Panc1 (cell line): Measurements from ENCODE around the gene FAM53B. TPM values are rescaled to one million over a fixed set of nuclear protein-coding genes. Genes with fewer than 3 reads are reported as not detected.

Experiments used
- ATAC-seq: fragments of 200-7000 bp; cut with Tn5 transposase; 2 replicates; pipeline ENCODE4 v1.9.1; 2020; ENCODE audit warnings: mild to moderate bottlenecking, moderate library complexity
- BruUV-seq: library from RNA; stranded (reverse); fragments of 400-500 nt; replicated peaks from 2 replicates; lab custom pipeline; 2021; lab: Mats Ljungman, UMichigan
- CTCF ChIA-PET: fragments of 300-600 bp; sonication (Branson Sonifier 250); formaldehyde crosslinking; loops from one replicate; lab custom pipeline; 2022; ENCODE audit warnings: antibody characterized with exemption; lab: Charles Lee
- POLR2A ChIA-PET: fragments of 300-600 bp; sonication (Branson Sonifier 250); formaldehyde crosslinking; loops from one replicate; lab custom pipeline; 2022; ENCODE audit warnings: antibody characterized with exemption; lab: Charles Lee
- DNase-seq: peaks from one replicate; pipeline ENCODE4 v3.0.0-alpha.2; 2010; ENCODE audit warnings: low read depth, low spot score
- H3K27ac ChIP-seq: 2 replicates; pipeline ENCODE4 v1.5.1; 2011; ENCODE audit warnings: mild to moderate bottlenecking, low read length, inconsistent platforms
- H3K27me3 ChIP-seq: fragments of 200-500 bp; sonication (Bioruptor generic); 2 replicates; pipeline ENCODE4 v1.6.0; 2014; ENCODE audit warnings: low read length, inconsistent platforms; ENCODE audit not compliant: control insufficient read depth, insufficient read depth
- H3K36me3 ChIP-seq: fragments of 200-500 bp; sonication (Bioruptor generic); 2 replicates; pipeline ENCODE4 v1.5.1; 2014; ENCODE audit warnings: inconsistent platforms, mild to moderate bottlenecking, low read length, moderate library complexity; ENCODE audit not compliant: control insufficient read depth, insufficient read depth
- H3K4me1 ChIP-seq: 2 replicates; pipeline ENCODE4 v1.5.1; 2011; ENCODE audit warnings: inconsistent platforms, mild to moderate bottlenecking, low read length, moderate library complexity; ENCODE audit not compliant: control insufficient read depth, insufficient read depth
- H3K4me3 ChIP-seq, 2 experiments: 2 replicates each; pipeline ENCODE4 v1.5.1; 2011 to 2012; ENCODE audit warnings: low read depth in 2 of 2, low read length in 2 of 2, mild to moderate bottlenecking in 2 of 2, inconsistent platforms in 1 of 2, moderate library complexity in 1 of 2
- H3K9me3 ChIP-seq: fragments of 200-500 bp; sonication (Bioruptor generic); 2 replicates; pipeline ENCODE4 v1.5.1; 2014; ENCODE audit warnings: low read depth, mild to moderate bottlenecking, inconsistent platforms, low read length, moderate library complexity; ENCODE audit not compliant: control insufficient read depth, insufficient read depth
- POLR2AphosphoS5 ChIP-seq: IDR thresholded peaks from 2 replicates; pipeline ENCODE4 v1.6.1; 2012; ENCODE audit warnings: mild to moderate bottlenecking, low read depth, low read length, moderate library complexity
- SIN3A ChIP-seq: IDR thresholded peaks from 2 replicates; pipeline ENCODE4 v1.6.1; 2012; ENCODE audit warnings: low read depth, mild to moderate bottlenecking, low read length, moderate library complexity, borderline replicate concordance; ENCODE audit not compliant: insufficient read depth
- TCF7L2 ChIP-seq: IDR thresholded peaks from 2 replicates; pipeline ENCODE4 v1.6.1; 2011; ENCODE audit warnings: mild to moderate bottlenecking, low read depth, low read length, inconsistent platforms
- in situ Hi-C: cut with HindIII; loops from 2 replicates; pipeline ENCODE4 v1.10.0; 2016; ENCODE audit warnings: low sequenced_read_pairs, low pct_unique_long_range_greater_than_20kb
- intact Hi-C: fragments of 100-400 bp; cut with micrococcal nuclease; formaldehyde crosslinking; loops from one replicate; pipeline ENCODE4 v1.10.0; 2022; ENCODE audit not compliant: unreplicated experiment
- total RNA-seq: library from RNA; stranded (reverse); gene quantifications from one replicate; pipeline ENCODE4 v1.2.1, GENCODE V29; 2021; ENCODE audit not compliant: unreplicated experiment
- TF ChIP-seq, protein P1 (sequence below): fragments of 450-650 bp; IDR thresholded peaks from 2 replicates; pipeline ENCODE4 v1.5.1; 2017; ENCODE audit warnings: mild to moderate bottlenecking
- TF ChIP-seq, protein P2 (sequence below), 2 experiments: IDR thresholded peaks; 2 replicates each; pipeline ENCODE4 v1.6.1; 2011 to 2012; ENCODE audit warnings: low read depth in 2 of 2, control low read depth in 1 of 2, low read length in 1 of 2, mild to moderate bottlenecking in 1 of 2, moderate library complexity in 1 of 2; ENCODE audit not compliant: insufficient read depth in 1 of 2

FAM53B gene
- total RNA-seq, 1 experiment from 2014 or later, result 42.5 TPM

DNA sequence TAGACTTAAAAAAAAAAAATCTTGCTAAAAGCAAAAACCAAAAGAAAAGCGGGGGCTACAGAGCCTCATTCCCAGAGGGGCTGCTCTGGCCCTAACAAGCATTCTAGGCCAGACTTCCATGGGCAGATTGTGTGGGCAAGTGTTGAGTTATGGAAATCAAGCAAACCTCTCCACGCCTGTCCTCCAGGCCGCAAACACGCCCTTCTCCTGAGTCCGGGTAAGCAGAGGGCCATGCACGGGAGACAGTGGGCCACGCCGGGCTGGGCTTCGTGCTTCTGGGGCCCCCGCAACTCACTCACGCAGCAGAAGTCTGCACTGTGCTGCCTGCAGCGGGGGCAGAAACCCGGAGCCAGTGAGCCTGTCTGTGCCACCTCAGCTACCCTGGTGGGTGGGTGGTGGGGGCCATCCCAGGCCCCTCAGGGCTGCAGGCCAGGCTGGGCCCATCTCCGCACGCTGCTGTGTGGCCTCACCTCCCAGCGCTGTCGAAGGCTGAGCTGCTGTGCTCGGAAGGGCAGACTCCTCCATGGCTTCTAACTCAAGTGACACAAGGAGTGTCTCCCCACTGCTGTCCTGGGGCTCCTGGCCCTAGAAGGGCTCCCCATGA is 125.6 kb downstream of the FAM53B start:
- no TSS peak for BruUV-seq
- H3K4me3 ChIP-seq, result no peak overlapping the region
- ATAC-seq, result no peak
- intact Hi-C loops, result no loop called here
- in situ Hi-C loops, result no loop called here
- CTCF ChIA-PET, result no interaction called here
- H3K9me3 ChIP-seq, result no peaks in the 10 kb centered on the region
- POLR2A ChIA-PET, result no interaction called here
- no peak overlapping the region for H3K27ac ChIP-seq
- DNase-seq, result no peak
- H3K4me1 ChIP-seq, result peaks cover 16% of the 10 kb centered on the region
- H3K27me3 ChIP-seq, result no peaks in the 10 kb centered on the region
- TF ChIP-seq TCF7L2, result no peak
- TF ChIP-seq SIN3A, result no peak
- no peak for TF ChIP-seq POLR2AphosphoS5
- TF ChIP-seq, protein P1, sequence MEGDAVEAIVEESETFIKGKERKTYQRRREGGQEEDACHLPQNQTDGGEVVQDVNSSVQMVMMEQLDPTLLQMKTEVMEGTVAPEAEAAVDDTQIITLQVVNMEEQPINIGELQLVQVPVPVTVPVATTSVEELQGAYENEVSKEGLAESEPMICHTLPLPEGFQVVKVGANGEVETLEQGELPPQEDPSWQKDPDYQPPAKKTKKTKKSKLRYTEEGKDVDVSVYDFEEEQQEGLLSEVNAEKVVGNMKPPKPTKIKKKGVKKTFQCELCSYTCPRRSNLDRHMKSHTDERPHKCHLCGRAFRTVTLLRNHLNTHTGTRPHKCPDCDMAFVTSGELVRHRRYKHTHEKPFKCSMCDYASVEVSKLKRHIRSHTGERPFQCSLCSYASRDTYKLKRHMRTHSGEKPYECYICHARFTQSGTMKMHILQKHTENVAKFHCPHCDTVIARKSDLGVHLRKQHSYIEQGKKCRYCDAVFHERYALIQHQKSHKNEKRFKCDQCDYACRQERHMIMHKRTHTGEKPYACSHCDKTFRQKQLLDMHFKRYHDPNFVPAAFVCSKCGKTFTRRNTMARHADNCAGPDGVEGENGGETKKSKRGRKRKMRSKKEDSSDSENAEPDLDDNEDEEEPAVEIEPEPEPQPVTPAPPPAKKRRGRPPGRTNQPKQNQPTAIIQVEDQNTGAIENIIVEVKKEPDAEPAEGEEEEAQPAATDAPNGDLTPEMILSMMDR, result no peak
- TF ChIP-seq, protein P2, sequence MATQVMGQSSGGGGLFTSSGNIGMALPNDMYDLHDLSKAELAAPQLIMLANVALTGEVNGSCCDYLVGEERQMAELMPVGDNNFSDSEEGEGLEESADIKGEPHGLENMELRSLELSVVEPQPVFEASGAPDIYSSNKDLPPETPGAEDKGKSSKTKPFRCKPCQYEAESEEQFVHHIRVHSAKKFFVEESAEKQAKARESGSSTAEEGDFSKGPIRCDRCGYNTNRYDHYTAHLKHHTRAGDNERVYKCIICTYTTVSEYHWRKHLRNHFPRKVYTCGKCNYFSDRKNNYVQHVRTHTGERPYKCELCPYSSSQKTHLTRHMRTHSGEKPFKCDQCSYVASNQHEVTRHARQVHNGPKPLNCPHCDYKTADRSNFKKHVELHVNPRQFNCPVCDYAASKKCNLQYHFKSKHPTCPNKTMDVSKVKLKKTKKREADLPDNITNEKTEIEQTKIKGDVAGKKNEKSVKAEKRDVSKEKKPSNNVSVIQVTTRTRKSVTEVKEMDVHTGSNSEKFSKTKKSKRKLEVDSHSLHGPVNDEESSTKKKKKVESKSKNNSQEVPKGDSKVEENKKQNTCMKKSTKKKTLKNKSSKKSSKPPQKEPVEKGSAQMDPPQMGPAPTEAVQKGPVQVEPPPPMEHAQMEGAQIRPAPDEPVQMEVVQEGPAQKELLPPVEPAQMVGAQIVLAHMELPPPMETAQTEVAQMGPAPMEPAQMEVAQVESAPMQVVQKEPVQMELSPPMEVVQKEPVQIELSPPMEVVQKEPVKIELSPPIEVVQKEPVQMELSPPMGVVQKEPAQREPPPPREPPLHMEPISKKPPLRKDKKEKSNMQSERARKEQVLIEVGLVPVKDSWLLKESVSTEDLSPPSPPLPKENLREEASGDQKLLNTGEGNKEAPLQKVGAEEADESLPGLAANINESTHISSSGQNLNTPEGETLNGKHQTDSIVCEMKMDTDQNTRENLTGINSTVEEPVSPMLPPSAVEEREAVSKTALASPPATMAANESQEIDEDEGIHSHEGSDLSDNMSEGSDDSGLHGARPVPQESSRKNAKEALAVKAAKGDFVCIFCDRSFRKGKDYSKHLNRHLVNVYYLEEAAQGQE (IDR thresholded peaks at IDR 0.05; ENCODE audit: insufficient read depth in 1 of 2, low read depth in 2 of 2, low read length in 1 of 2), result no peak
- H3K36me3 ChIP-seq, result no peaks in the 10 kb centered on the region

DNA sequence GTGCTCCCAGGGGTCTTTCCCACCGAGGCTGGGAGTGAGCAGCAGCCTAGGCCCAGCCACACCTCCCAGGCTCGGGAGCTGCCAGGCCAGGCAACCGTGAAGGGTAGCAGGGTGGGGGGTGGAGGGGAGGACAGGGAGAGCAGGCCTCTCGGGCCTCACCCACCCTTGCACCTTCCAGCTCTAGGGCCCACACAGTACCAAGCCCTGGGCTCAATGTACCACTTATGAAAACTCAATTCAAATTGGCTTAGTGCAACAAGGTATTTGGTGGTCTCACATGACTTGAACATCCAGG is 127.4 kb downstream of the FAM53B start:
- in situ Hi-C loops, result no loop called here
- H3K27me3 ChIP-seq, result no peaks in the 10 kb centered on the region
- ATAC-seq (no peak), DNase-seq (no peak)
- H3K27ac ChIP-seq, result no peak overlapping the region
- CTCF ChIA-PET, result no interaction called here
- intact Hi-C loops, result no loop called here
- BruUV-seq, result no TSS peak
- TF ChIP-seq POLR2AphosphoS5 (no peak), TCF7L2 (no peak), SIN3A (no peak)
- TF ChIP-seq, protein P1, result no peak
- TF ChIP-seq, protein P2 (IDR thresholded peaks at IDR 0.05; ENCODE audit: insufficient read depth in 1 of 2, low read depth in 2 of 2, low read length in 1 of 2), result no peak
- H3K9me3 ChIP-seq, result no peaks in the 10 kb centered on the region
- peaks cover 23% of the 10 kb centered on the region for H3K4me1 ChIP-seq
- H3K4me3 ChIP-seq, result no peak overlapping the region
- H3K36me3 ChIP-seq, result no peaks in the 10 kb centered on the region
- POLR2A ChIA-PET, result no interaction called here
